Thyroid gland (tissue), 4 donors: ENCODE results near the gene BRMS1. TPM values are rescaled to one million over a fixed set of nuclear protein-coding genes. Genes with fewer than 3 reads are reported as not detected.

Experiments
- DNase-seq, 2 donors: peaks; one replicate each; pipeline ENCODE4 v3.0.0-alpha.2; 2019
- H3K27ac ChIP-seq, 3 donors: fragments of 200-600 bp; sonication (generic); 1 replicate in 2 of 3; 2 replicates in 1 of 3; pipeline ENCODE4 v1.5.1; 2016 to 2019; ENCODE audit warnings: mild to moderate bottlenecking in 1 of 3, moderate library complexity in 1 of 3
- H3K27me3 ChIP-seq: fragments of 200-600 bp; sonication (generic); one replicate; pipeline ENCODE4 v1.5.1; 2019
- H3K36me3 ChIP-seq, 2 donors: fragments of 200-600 bp; sonication (generic); one replicate each; pipeline ENCODE4 v1.5.1; 2016 to 2019
- H3K4me1 ChIP-seq, 2 donors: fragments of 200-600 bp; sonication (generic); one replicate each; pipeline ENCODE4 v1.5.1; 2017 to 2019
- H3K4me3 ChIP-seq, 3 donors: fragments of 200-600 bp; sonication (generic); replicated peaks in 1 of 3; 1 replicate in 2 of 3; 2 replicates in 1 of 3; pipeline ENCODE4 v1.5.1; 2016; ENCODE audit warnings: mild to moderate bottlenecking in 1 of 3
- H3K9me3 ChIP-seq: fragments of 200-600 bp; sonication (generic); one replicate; pipeline ENCODE4 v1.5.1; 2017
- CTCF ChIP-seq, 6 experiments: fragments of 200-600 bp in 3 of 6; fragments of 450-650 bp in 3 of 6; sonication (generic) in 3 of 6; IDR thresholded peaks; one replicate each; pipeline ENCODE4 v1.5.1; 2016 to 2019; ENCODE audit warnings: antibody characterized with exemption in 6 of 6, mild to moderate bottlenecking in 2 of 6, inconsistent platforms in 1 of 6, moderate library complexity in 1 of 6
- POLR2A ChIP-seq, 2 donors: fragments of 450-650 bp; IDR thresholded peaks; one replicate each; pipeline ENCODE4 v1.6.1; 2017; ENCODE audit warnings: antibody characterized with exemption in 2 of 2, mild to moderate bottlenecking in 2 of 2, moderate library complexity in 1 of 2
- WGBS, 2 donors: methylation state at CpG; one replicate each; pipeline ENCODE4 v1.1.5; 2017; 5-methylcytosine and 5-hydroxymethylcytosine counted together
- intact Hi-C: fragments of 100-400 bp; cut with DNase I; formaldehyde crosslinking; loops from one replicate; pipeline ENCODE4 v1.15.1; 2023
- total RNA-seq, 4 donors: library from RNA; depleted of rRNA; stranded (reverse); fragments of >200 nt; gene quantifications; one replicate each; pipeline ENCODE4 v1.2.3, GENCODE V29; 2016

The BRMS1 gene
- total RNA-seq, 4 donors from 2014 or later = 41.4 to 64.4 (median 53.8) TPM

- intact Hi-C loops = no loop called here
- 76 to 79% methylated on average over 9 to 20 of the region's 30 CpGs for WGBS, 2 donors
- TF ChIP-seq CTCF (IDR thresholded peaks at IDR 0.05) = no peak
- no peak for TF ChIP-seq POLR2A (IDR thresholded peaks at IDR 0.05)
These were observed 50.9 kb downstream of the BRMS1 start for GRCh38 chr11:66293777-66294625.

GRCh38 chr11:66293352-66293751 lies 51.6 kb downstream of the BRMS1 start:
- Histone ChIP-seq H3K36me3 (no peaks in the 10 kb centered on the region), H3K4me3 (no peak overlapping the region), H3K27ac (no peak overlapping the region), H3K9me3 (no peaks in the 10 kb centered on the region), H3K4me1 (peaks cover 11 to 13% of the 10 kb centered on the region in 2 donors), H3K27me3 (peaks cover 4% of the 10 kb centered on the region)
- WGBS, 2 donors = 69 to 77% methylated on average over 4 of the region's 4 CpGs
- no peak for TF ChIP-seq POLR2A (IDR thresholded peaks at IDR 0.05)
- TF ChIP-seq CTCF (IDR thresholded peaks at IDR 0.05) = no peak
- intact Hi-C loops = no loop called here
- DNase-seq = no peak

More at GRCh38 chr11:66293777-66294625, 50.9 kb downstream of the BRMS1 start:
- H3K36me3 ChIP-seq = no peaks in the 10 kb centered on the region
- no peak overlapping the region for H3K27ac ChIP-seq
- H3K4me3 ChIP-seq = no peak overlapping the region
- peaks cover 4% of the 10 kb centered on the region for H3K27me3 ChIP-seq
- DNase-seq = no peak
- H3K9me3 ChIP-seq = no peaks in the 10 kb centered on the region
- peaks cover 10 to 13% of the 10 kb centered on the region in 2 donors for H3K4me1 ChIP-seq

GRCh38 chr11:66292543-66293332 lies 52.2 kb downstream of the BRMS1 start:
- H3K9me3 ChIP-seq = no peaks in the 10 kb centered on the region
- no peak overlapping the region for H3K4me3 ChIP-seq
- TF ChIP-seq CTCF (IDR thresholded peaks at IDR 0.05) (no peak), POLR2A (IDR thresholded peaks at IDR 0.05) (no peak)
- DNase-seq = no peak
- intact Hi-C loops = no loop called here
- WGBS, 2 donors = 49 to 53% methylated on average over 15 to 17 of the region's 17 CpGs
- peaks cover 17 to 20% of the 10 kb centered on the region in 2 donors for H3K4me1 ChIP-seq
- H3K36me3 ChIP-seq = no peaks in the 10 kb centered on the region
- H3K27me3 ChIP-seq = peaks cover 4% of the 10 kb centered on the region
- no peak overlapping the region for H3K27ac ChIP-seq

GRCh38 chr11:66291706-66292542 lies 53.0 kb downstream of the BRMS1 start, which contains the start of gene TMEM151A:
Gene TMEM151A, plus strand, starts transcription at chr11:66291894. Its CDS starts 120 bp downstream, at chr11:66292014.
- DNase-seq = no peak
- Histone ChIP-seq H3K4me1 (peaks cover 22% of the 10 kb centered on the region in 2 donors), H3K27me3 (peaks cover 4% of the 10 kb centered on the region), H3K9me3 (no peaks in the 10 kb centered on the region), H3K27ac (no peak within 1 kb of the TSS), H3K36me3 (no peaks in the 10 kb centered on the region), H3K4me3 (peak within 1 kb of the TSS in 1 of 3 donors; percentile 36)
- intact Hi-C loops = no loop called here
- 14 to 60% methylated on average over 1 to 6 of the region's 95 CpGs for WGBS, 2 donors
- no peak for TF ChIP-seq POLR2A (IDR thresholded peaks at IDR 0.05)
- TF ChIP-seq CTCF (IDR thresholded peaks at IDR 0.05) = no peak
